IMR-90 (cell line): ENCODE data around the gene IL34.

Experiments used
- CTCF ChIP-seq: conservative IDR thresholded peaks from 2 replicates; pipeline ENCODE4 v1.5.1; 2012; ENCODE audit warnings: mild to moderate bottlenecking, low read depth, low read length, improper control_type of control experiment
- MXI1 ChIP-seq: IDR thresholded peaks from 2 replicates; pipeline ENCODE4 v1.6.1; 2012; ENCODE audit warnings: low read depth, mild to moderate bottlenecking, low read length, moderate library complexity, borderline replicate concordance
- NFE2L2 ChIP-seq: fragments of 150-350 bp; IDR thresholded peaks from 2 replicates; pipeline ENCODE4 v1.6.1; 2016; ENCODE audit warnings: low read depth, mild to moderate bottlenecking, low read length
- POLR2A ChIP-seq: IDR thresholded peaks from 2 replicates; pipeline ENCODE4 v1.6.1; 2012; ENCODE audit warnings: mild to moderate bottlenecking, low read depth, low read length

GRCh38 chr16:70661534-70661917 lies 15.2 kb downstream of the IL34 start:
- TF ChIP-seq NFE2L2 (no peak), CTCF (no peak), MXI1 (no peak), POLR2A (no peak)
